HG03280 (cell line): ENCODE measurements around the gene GIMAP2.

ENCODE experiments used
- ATAC-seq: cut with Tn5 transposase; IDR thresholded peaks from one replicate; pipeline ENCODE4 v1.9.1; 2021; ENCODE audit warnings: mild to moderate bottlenecking, moderate library complexity; ENCODE audit not compliant: unreplicated experiment

GIMAP2 gene

DNA sequence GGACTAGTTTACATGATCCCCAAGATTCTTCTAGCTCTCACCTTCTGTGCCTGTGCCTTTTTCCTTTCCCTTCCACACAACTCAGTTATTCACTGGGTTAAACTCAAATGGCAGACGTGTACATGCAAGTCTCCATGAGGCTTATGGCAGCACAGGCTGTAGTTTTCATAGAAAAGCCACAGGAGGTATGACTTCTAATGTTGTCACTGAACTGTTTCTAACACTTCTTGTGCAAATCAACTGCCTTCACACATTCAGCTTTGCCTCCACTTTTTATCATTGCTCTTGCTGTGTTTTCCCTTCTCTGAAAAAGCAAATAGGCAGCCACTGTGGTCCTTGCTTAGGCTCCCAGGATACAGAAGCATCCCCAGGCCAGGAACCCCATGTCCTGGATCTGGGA, 46.4 kb downstream of the GIMAP2 start:
- no peak for ATAC-seq

DNA sequence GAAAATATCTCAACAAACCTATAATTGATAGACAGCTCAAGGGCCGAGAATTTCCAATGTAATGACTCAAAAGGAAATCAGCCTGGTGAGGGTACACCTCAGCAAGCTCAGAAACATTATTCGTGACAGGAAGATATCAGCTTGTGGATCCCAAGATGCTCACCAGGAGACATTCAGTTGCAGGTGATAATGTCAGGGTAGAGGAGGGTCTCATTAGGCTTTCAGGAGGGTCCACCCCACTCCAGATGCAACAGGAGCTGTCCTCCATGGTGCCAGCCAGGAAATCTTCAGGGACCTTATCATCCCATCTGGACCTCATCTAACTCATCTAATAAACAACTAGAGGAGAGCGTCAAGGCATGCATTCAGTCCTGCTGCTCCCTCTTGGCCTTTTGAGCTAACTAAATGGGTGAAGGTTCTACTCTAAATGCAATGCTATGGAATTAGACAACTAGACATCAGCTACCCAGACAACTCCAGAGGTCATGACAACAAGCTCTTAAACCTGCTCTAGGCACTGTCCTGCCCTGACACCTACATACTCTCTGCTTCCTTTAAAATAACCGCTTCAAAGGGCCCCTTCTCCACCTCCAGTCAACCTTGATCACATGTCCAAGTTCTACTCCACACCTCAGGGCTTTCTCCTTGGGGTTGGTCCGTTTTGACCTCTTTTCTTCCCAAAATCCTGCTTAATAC, 47.4 kb downstream of the GIMAP2 start:
- no peak for ATAC-seq

DNA sequence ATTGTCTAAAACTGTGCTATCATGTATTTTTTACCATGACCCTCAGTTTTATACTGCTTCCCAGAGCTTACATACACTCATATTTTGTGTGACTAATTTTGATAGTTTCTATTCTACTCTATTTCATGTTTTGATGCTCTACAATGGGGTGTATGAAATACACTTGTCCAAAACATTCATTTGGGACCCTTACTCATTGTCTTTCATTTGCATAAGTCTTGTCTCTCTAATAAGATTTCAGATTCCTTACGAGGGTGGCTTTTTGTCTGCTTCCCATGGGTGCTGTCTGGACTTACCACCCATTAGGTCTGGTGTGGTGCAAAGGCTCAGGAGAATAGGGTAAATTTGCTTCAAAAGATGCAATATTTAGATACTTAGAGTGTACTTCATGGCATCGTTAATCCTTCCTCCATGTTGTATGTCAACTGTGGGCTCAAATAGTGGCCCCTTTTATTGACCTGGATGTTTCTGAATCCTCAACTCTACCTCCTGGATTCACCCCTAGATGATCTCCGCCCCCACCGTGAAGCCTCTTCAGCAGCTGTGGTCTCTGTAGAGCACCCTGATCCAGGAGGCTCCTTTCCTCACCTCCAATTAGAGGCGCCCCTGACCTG, 48.1 kb downstream of the GIMAP2 start:
- ATAC-seq, result no peak

DNA sequence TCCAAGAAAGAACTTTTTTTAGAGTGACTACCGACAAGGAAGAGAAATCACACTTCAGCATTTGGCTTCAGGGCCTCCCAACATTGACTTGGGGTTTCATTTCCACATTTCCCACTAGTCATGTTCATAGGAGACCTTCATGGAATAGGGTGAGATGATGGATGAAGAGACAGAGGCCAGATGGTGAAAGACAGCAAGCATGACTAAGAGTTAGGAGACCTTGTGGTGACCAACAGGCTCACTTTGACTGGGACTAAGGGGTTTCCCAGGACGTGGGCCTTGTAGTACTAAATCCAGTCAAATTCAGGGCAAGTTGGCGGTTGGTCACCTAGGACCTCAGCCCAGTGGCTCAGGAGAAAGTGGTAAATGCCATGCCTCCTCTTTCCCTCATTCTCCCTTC, 48.7 kb downstream of the GIMAP2 start:
- ATAC-seq, result no peak

DNA sequence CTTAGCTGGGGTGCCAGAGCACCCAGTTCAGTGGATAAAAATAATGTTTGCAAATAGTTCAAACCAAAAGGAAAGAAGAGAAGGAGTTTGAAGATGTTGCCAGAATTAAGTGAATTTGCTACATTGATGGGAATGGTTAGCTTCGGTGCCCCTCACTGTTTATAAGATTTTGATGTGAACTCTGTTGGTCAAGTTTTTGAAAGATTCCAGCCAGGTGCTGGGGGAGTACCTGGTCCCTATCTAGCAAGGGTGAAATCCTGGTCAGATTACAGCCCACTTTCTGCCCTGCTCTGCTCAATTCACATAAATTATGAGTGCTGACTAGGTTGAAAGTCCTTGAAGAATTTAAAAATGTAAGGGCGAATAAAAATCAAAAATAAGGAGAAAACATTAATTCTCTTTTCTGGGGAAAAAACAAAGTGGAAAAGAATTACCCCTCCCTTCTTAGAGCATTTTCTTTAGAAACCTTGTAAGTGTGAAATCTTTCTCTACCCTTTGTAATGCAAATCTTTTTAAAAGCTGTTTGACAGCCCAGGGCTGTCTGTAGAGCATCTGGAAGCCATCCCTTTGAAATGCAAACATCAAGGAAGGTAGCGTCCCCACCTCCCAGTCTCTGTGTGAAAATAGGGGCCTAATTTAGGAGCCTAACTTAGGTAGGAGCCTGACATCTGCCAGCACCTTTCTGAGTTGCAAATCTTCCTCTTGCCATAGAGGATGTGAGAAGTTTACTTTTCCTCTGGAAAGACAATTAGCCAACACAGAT, 50.3 kb downstream of the GIMAP2 start:
- no peak for ATAC-seq

DNA sequence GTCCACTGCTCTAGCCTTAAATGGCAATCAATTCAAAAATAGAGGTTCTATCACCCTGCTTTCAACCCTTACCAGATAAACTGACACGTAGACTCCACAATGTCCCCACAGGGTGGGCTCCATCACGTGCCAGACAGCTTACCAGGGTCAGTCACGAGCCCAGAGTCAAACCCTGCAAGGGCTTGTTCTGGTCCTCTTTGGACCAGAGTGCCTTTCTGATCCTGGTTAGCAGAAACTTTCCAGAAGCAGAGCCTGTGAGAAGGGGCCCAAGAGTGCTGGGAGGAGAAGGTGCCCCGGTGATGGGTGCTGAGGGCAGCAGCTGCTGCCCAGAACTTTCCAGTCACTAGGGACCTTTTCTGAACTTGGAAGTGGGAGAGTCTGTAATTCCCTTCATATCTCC, 51.4 kb downstream of the GIMAP2 start:
- no peak for ATAC-seq

DNA sequence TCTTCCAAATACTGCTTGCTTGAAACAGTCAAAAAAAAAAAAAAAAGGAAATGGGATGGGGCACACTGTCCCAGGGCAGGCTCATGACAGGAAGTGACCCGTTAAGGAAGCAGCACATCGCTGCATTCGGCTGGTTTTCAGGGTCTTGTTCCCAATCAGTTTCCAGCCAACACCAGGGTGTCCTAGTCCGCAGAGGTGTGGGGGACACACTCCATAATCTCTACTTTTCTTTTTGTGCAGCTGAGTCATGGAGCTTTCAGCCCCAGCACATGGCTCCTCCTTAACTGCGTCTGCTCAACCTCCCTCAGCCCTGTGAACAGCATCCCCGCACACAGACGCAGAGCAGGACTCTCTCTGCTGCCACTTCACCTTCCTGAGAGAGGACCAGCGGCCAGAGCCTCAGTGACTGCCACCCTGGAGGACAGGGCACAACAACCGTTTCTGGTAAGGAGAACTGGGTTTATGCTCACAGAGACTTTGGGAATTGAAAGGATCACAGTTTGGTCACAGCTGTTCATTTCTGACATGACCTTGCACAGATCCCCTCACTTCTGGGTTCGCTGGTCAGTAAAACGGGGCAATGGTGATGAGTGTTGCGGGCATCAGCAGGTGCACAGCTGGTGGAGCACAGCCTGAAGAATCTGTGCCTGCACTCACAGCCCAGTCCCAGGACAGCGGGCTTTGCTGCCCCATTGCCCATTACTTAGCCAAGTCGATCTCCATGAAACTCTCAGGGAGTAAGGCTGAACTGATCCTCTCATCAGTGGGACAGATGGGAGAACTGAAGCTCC, 52.0 kb downstream of the GIMAP2 start, which contains the start of gene GIMAP5:
GIMAP5 (plus strand) TSS at position 154 of the 791 bp plus-strand sequence. CDS start 3,467 bp downstream, outside the sequence.
- ATAC-seq, result peak; percentile 53

DNA sequence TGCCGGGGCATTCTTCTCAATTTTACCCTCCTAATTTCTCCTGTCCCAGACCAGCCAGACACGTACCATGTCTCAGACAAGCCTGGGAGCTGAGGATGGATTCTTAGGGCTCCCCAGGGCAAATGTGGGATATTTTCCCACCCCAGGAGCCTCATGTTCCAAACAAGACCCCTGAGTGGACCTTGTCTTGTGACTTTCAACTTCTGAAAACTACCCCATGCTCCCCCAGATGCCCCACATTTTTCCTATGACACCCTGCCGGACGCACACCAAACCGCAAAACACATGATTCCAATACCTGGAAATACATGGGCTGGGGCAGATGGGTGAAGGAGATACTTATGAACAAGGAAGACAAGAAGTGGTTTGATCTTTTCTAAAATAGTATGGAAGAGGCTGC, 52.6 kb downstream of the GIMAP2 start:
- ATAC-seq, result no peak

DNA sequence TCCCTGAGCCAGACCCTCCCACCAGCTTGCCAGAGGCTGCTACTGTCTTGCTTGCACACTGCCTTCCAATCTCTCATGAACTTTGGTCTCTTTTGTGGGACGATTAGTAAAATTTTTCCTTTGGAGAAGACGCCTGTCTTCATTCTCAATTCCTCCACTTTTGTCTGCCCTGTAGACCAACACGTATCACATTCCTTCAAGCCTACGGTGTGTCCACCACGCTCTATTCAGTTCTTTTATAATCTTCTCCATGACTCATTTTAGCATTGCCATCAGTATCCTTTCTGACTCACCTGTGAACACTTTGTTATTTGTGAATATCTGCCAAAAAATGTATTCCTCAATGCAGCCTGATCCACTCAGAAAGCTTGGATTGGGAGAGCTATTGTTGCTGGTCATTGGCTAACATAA, 53.1 kb downstream of the GIMAP2 start:
- no peak for ATAC-seq

DNA sequence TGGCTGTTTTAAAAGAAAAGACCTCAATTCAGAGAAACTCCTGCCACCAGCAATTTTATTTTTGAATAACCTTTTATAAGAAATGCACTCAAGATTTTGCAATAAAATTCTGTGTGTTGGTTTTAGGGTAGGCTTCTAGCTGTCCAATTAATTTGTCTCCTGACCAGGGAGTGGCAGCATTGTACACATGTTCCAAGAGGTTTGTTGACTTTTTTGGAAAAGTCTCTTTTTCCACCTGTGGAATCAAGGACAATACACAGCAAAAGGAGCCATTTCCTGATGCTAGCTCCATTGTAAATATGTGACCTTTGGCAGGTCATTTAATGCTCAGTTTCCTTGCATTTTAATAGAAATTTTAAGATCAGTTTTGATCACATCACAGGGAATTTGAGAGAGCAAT, 53.5 kb downstream of the GIMAP2 start:
- no peak for ATAC-seq

DNA sequence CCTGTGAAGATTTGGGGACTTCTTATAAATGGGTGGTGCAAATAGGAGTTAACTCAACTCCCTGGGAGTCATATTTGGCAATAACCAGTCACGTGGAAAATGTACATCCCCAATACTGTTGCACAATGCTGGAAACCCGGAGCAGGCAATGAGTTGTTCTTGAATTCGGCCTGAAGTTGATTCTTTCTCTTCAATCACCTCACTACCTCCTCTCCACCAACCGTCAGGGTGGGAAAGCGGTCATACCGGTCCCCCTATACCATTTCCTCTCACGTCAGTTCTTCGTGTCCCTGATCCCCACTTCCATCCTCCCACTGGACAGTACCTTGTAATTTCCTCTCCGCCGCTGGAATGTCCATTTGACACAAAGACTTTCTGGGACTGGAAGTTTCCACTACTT, 54.5 kb downstream of the GIMAP2 start:
- ATAC-seq, result no peak

DNA sequence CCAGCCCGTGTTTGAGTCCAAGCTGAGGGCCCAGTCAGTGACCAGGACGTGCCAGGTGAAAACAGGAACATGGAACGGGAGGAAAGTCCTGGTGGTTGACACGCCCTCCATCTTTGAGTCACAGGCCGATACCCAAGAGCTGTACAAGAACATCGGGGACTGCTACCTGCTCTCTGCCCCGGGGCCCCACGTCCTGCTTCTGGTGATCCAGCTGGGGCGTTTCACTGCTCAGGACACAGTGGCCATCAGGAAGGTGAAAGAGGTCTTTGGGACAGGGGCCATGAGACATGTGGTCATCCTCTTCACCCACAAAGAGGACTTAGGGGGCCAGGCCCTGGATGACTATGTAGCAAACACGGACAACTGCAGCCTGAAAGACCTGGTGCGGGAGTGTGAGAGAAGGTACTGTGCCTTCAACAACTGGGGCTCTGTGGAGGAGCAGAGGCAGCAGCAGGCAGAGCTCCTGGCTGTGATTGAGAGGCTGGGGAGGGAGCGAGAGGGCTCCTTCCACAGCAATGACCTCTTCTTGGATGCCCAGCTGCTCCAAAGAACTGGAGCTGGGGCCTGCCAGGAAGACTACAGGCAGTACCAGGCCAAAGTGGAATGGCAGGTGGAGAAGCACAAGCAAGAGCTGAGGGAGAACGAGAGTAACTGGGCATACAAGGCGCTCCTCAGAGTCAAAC, 56.9 kb downstream of the GIMAP2 start:
- no peak for ATAC-seq
